HG03558 (cell line): ENCODE data around the gene NR3C1.
A peak's percentile ranks its signal among the peaks of the same experiment; 100 is the strongest.

Experiments used
- ATAC-seq: cut with Tn5 transposase; IDR thresholded peaks from one replicate; pipeline ENCODE4 v1.9.1; 2021; ENCODE audit warnings: moderate number of reproducible peaks; ENCODE audit not compliant: unreplicated experiment; ENCODE audit errors: extremely low read depth

NR3C1 gene

GRCh38 chr5:143427122-143427735, 23.7 kb upstream of the NR3C1 start:
- ATAC-seq: peak; percentile 27

- ATAC-seq: peak; percentile 34
Measured at GRCh38 chr5:143426437-143426991, 23.0 kb upstream of the NR3C1 start.

- ATAC-seq: no peak
Measured at GRCh38 chr5:143425835-143426234, 22.3 kb upstream of the NR3C1 start.

GRCh38 chr5:143418140-143418866, 14.8 kb upstream of the NR3C1 start:
- ATAC-seq: no peak

GRCh38 chr5:143417503-143418139, 14.1 kb upstream of the NR3C1 start:
- no peak for ATAC-seq

GRCh38 chr5:143416411-143416810, 12.9 kb upstream of the NR3C1 start:
- no peak for ATAC-seq

GRCh38 chr5:143413958-143414669, 10.6 kb upstream of the NR3C1 start:
- no peak for ATAC-seq

GRCh38 chr5:143412661-143413342, 9.3 kb upstream of the NR3C1 start:
- no peak for ATAC-seq

GRCh38 chr5:143409926-143410325, 6.4 kb upstream of the NR3C1 start:
- ATAC-seq: no peak

GRCh38 chr5:143406408-143406807, 2.9 kb upstream of the NR3C1 start:
- ATAC-seq: no peak

- no peak for ATAC-seq
Measured at GRCh38 chr5:143405849-143406098, 2.3 kb upstream of the NR3C1 start.

- ATAC-seq: no peak
Measured at GRCh38 chr5:143405063-143405848, 1.8 kb upstream of the NR3C1 start.

- no peak for ATAC-seq
Measured at GRCh38 chr5:143404416-143405062, 1.1 kb upstream of the NR3C1 start.

GRCh38 chr5:143403334-143403592, 223 bp downstream of the NR3C1 start:
- peak; percentile 1 for ATAC-seq

GRCh38 chr5:143402553-143403333, 743 bp downstream of the NR3C1 start:
- ATAC-seq: no peak

GRCh38 chr5:143402017-143402552, 1.4 kb downstream of the NR3C1 start:
- ATAC-seq: no peak

- no peak for ATAC-seq
Measured at GRCh38 chr5:143401227-143402016, 2.1 kb downstream of the NR3C1 start.
